GM19240 (cell line): ENCODE data around the gene CNN2.

ENCODE experiments used
- DNase-seq: peaks from one replicate; pipeline ENCODE4 v3.0.0; 2011; ENCODE audit warnings: low spot score; ENCODE audit not compliant: insufficient read length

CNN2 gene

DNA sequence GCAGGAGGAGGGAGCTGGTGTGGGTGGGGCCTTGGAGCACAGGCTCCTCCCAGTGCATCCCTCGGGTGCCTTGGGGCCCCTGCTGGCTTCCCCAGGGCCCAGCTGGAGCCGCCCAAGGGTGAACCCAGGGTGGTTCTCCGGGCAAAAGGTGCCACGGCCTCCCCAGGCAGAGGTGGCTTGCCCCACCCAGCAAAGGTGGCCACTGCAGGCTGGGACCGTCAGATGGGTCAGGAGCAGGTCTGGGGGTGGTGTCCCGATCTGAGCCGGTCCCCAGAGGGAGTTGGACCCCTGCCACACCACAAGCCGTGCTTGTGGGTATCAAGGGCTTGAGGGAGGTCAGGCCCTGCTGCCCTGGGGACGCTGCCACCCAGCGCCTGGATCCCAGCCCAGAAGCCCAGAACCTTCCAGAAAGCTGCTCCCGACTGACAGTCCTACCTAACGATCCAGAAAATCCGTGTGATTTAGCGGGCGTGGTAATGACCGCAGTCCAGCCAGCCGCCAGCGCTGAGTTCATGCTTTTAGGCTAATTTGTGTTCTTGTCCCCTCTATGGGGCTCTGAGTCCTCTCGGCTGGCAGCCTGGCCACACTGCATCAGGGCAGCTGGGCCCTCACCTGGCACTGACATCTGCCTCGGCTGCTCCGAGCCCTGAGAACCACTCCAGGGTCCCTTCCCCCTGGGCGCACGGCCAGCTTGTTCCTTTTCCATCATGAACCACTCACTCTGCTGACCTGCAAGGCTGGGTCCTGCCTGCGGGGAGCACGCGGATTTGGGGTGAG is 31.2 kb upstream of the CNN2 start:
- no peak for DNase-seq

DNA sequence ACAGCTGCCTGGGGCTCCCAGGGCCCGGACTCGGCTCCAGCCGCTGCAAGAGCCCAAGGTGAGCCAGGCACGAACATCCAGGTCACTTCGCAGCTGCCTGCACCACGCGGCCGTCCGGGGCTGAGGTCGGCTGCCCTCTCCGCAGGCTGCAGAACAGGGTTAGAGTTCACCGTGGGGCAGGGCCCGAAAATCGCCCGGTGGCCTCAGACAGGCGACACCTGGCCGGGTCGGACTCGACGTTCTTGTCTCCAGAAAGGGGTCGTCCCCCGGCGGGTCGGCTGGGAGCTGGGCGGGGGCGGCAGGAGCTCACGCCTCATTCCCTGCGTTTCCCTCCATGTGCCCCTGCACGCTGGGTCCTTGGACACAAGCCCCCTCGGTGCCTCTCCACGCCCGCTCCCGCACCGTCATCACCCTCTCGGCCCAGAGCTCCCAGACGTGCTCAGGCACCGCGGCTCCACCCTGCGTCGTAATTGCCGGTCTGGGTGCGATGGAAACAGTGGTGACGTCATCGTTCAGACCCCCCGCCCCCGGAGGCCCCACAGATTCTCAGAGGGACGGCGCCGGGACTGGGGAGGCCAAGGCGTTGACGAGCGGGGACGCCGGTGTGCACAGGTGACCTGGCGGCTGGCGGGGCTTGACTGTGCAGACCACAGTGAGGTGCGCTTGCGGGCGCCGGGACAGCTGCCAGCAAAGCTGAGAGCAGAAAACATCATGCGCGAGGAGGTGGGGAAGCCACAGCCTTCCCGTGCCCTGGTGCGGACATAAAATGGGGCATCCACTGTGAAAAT is 30.2 kb upstream of the CNN2 start:
- no peak for DNase-seq

DNA sequence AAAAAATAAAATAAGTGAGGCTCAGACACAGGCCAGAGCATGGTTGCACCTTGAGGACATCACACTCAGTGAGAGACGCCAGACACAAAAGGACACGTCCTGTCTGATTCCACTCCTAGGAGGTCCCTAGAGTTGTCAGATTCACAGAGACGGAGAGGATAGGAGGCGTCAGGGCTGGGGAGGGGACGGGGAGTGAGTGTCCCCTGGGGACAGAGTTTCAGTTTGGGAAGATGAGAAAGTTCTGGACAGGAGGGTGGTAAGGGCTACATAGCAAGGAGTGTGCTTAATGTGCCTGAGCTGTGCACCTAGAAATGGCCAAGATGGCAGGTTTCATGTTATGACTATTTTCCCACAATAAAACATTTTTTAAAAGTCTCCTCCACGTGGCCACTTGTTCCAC is 28.3 kb upstream of the CNN2 start:
- DNase-seq = no peak

DNA sequence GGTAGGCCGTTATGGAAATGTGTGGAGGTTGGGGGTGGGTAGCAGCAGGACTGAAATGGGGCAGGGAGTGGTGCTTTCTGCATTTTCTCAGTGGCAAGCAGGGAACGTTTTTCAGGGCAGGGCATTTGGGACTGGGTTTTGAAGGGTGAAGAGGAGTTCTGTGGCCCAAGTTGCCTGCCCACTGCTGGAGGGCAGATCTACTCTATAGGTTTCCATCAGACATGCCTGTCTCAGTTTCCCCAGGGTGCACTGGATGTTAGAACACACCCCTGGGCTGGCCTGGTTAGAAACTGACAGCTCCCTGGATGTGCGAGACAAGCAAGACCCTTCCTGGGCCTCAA is 27.1 kb upstream of the CNN2 start:
- DNase-seq = no peak

DNA sequence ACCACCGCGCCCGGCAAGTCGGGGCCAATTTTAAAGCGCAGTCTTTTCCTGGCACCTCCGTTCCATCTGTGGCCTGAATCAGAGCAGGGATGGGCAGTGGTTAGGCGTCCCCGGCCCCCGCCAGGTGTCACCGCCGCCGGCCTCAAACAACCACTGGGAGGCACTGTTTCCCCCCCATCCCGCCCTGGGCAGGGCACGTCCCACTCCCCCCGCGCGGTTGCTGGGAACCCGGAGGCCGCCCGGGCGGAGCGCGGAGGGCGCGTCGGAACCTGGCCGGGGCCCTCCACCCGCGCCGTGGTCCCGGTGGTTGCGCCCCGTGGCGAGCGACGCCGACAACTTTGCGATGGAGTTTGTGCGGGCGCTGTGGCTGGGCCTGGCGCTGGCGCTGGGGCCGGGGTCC is 26.3 kb upstream of the CNN2 start, which contains the start of gene GRIN3B:
GRIN3B (plus strand) TSS at position 325 of the 400 bp plus-strand sequence; CDS start at position 344, 19 bp downstream.
- peak; percentile 83 for DNase-seq

DNA sequence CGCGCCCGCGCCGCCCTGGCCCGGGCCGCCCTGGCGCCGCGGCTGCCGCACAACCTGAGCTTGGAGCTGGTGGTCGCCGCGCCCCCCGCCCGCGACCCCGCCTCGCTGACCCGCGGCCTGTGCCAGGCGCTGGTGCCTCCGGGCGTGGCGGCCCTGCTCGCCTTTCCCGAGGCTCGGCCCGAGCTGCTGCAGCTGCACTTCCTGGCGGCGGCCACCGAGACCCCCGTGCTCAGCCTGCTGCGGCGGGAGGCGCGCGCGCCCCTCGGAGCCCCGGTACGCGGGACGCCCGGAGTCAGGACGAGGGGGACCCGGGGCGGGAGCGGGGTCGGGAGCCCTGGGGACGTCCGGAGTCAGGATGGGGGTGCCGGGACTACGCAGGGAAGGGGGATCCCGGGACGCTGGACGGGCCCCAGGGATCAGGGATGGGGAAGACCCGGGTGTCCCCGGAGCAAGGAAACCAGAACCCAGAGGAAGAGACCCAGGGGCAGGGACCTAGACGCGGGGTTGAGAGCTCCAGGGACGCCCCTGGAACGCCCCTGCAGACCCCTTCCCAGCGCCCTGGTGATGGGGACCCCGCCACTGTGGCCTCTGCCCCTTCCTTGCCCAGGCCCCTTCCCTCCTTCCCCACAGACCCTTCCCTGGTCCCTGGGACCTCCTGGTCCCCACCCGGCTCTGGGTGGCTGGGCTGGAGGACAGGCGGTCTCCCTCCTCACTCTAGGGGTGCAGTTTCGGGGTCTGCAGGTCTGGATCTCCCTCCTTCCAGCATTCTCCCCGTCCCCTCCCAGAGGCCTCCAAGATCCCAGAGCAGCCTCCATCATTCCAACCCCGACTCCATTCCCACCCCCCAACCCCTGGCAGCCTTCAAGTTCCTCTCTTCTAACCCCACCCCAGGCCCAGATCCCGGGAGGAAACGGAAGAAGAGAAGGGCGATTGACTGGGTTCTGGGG is 25.5 kb upstream of the CNN2 start:
- no peak for DNase-seq

DNA sequence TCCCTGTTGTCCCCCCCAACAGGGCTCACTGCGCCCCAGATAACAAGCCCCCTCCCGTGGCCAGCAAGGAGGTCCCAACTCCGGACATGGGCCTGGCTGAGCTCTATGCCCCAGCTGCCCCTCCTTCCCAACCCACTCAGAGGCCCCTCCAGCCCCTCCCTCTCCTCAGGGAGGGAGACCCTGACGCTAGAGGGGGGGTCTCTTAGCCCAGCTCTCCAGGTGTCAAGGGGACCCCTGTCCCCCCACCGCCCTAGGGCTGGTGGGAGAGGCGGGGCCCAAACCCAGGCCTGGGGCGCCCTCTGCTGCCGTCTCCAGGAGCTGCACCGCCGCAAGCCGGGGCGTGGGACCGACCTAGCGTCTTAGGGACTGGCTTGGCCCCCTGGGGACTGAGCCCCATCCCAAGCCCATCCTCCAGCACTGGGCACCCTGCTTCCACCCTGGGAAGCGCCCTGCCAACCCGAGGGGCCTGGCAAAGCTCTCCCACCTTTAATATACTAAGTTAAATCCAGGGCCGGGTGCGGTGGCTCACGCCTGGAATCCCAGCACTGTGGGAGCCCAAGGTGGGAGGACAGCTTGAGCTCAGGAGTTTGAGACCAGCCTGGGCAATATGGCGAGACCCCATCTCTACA is 24.8 kb upstream of the CNN2 start:
- peak; percentile 94 for DNase-seq

DNA sequence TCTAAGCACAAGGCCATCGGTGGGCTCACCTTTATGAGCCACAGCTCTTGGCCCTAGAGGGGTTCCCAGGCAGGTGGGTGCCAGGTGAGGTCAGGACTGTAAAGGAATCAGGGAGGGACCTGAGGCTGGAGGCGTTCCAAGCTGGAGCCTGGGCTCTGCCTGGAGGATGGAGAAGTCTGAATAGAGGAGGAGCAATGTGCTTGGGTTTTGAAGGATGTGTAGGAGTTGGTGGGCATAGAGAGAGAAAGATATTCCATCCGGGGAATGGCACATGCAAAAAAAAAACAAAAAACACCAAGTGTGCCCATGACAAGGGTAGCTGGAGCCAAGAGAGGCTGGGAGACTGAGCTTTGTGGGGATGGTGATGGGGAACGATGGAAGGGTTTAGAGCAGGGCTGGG is 23.8 kb upstream of the CNN2 start:
- DNase-seq = no peak

DNA sequence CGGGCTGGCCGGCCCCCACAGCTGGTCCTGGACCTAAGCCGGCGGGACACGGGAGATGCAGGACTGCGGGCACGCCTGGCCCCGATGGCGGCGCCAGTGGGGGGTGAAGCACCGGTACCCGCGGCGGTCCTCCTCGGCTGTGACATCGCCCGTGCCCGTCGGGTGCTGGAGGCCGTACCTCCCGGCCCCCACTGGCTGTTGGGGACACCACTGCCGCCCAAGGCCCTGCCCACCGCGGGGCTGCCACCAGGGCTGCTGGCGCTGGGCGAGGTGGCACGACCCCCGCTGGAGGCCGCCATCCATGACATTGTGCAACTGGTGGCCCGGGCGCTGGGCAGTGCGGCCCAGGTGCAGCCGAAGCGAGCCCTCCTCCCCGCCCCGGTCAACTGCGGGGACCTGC is 23.1 kb upstream of the CNN2 start:
- no peak for DNase-seq

DNA sequence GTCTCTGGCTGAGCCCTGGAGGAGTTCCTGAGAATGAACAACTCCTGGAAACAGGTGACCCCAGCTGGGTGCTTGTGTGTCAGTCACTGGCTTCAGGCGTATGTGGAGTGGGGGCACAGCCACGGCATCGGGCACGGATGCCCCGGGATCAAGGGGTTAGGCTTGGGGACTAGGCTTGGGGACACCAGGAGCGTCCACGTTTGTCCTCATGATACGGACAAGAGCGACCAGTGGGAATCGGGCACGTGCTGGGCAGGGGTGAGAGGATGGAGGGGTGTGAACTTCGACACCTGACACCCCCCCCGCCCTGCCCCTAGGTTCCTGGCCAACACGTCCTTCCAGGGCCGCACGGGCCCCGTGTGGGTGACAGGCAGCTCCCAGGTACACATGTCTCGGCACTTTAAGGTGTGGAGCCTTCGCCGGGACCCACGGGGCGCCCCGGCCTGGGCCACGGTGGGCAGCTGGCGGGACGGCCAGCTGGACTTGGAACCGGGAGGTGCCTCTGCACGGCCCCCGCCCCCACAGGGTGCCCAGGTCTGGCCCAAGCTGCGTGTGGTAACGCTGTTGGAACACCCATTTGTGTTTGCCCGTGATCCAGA is 22.1 kb upstream of the CNN2 start:
- no peak for DNase-seq

DNA sequence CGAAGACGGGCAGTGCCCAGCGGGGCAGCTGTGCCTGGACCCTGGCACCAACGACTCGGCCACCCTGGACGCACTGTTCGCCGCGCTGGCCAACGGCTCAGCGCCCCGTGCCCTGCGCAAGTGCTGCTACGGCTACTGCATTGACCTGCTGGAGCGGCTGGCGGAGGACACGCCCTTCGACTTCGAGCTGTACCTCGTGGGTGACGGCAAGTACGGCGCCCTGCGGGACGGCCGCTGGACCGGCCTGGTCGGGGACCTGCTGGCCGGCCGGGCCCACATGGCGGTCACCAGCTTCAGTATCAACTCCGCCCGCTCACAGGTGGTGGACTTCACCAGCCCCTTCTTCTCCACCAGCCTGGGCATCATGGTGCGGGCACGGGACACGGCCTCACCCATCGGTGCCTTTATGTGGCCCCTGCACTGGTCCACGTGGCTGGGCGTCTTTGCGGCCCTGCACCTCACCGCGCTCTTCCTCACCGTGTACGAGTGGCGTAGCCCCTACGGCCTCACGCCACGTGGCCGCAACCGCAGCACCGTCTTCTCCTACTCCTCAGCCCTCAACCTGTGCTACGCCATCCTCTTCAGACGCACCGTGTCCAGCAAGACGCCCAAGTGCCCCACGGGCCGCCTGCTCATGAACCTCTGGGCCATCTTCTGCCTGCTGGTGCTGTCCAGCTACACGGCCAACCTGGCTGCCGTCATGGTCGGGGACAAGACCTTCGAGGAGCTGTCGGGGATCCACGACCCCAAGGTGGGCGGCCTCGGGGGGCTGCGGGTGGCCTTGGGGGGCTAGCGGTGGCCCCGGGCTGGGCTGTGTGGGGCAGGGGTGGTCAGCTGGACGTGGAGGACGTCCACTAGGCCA is 21.4 kb upstream of the CNN2 start:
- DNase-seq = no peak

DNA sequence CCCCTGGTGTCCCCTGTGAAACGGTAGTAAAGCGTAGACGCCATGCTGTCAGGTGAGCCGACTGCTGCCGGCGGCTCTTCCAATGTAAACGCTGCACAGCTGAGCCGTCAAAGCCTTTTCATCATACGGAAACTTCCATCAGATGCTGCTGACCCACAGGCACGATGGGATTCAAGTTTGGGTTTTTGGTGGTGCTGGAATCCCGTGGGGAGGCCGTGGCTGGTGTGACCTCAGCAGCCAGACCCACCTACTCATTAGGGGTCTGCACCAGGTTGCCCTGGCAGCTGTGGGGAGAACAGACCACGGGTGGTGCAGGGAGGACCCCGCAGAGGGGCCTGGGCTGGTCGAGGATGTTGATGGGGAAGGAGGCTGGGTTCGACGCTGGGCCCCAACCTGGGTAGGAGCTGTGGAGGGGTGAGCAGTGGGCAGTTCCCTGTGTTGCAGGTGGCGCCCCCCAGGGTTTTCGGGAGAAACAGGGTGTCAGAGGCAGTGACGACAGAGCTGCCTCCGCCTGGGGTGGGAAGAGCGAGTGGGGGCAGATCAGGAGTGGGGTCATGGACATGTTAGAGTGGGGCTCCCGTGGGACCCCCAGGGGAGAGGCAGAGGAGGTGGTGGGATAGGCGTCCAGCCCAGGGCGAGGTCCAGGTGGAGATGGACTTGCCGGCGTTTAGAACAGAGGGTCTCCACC is 19.6 kb upstream of the CNN2 start:
- no peak for DNase-seq

DNA sequence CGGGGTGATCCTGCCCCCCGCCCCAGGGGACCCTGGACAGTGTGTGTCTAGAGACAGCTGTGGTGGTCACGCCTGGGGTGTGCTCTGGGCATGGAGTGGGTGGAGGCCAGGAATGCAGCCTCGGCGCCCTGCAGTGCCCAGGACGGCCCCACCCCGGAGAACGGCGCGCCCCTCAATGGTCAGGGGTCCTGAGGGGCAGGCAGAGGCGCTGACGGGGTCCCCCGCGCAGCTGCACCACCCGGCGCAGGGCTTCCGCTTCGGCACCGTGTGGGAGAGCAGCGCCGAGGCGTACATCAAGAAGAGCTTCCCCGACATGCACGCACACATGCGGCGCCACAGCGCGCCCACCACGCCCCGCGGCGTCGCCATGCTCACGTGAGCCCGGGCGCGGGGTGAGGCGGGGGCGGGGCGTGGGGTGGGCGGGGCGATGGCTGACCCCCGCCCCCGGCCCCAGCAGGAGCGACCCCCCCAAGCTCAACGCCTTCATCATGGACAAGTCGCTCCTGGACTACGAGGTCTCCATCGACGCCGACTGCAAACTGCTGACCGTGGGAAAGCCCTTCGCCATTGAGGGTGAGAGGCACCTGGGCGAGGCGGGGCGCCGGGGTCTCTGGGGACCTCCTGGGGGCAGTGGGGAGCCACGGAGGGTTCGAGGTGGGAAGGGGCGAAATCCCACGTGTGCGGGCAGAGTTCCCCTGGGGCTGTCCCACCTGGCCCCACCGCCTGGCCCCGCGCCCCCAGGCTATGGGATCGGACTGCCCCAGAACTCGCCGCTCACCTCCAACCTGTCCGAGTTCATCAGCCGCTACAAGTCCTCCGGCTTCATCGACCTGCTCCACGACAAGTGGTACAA is 18.8 kb upstream of the CNN2 start:
- DNase-seq = no peak

DNA sequence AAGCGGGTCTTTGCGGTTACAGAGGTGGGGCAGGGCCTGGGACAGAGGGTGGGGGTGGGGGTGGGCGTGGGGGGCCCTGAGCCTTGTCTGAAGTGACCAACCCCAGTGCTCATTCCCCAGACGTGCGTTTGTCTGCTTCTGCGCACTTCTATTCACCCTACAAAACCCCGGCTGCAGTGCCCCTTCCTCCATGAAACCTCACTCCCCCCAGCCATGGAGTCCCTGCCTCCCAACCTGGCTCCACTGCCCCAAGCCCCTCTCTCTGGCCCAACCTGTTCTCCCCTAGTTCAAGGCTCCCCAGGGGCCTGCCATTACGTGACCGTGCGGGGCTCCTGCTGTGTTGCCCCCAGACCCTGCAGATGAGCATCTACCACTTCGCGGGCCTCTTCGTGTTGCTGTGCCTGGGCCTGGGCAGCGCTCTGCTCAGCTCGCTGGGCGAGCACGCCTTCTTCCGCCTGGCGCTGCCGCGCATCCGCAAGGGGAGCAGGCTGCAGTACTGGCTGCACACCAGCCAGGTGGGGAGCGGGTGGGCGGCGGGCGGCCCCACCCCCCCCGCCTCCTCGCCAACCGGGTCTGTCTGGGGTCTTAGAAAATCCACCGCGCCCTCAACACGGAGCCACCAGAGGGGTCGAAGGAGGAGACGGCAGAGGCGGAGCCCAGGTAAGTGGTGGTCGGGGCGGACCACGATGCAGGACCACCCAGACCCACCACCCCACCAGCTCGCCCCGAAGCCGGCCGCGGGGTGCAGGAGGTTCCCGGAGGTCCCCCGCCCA is 18.0 kb upstream of the CNN2 start:
- DNase-seq = no peak

DNA sequence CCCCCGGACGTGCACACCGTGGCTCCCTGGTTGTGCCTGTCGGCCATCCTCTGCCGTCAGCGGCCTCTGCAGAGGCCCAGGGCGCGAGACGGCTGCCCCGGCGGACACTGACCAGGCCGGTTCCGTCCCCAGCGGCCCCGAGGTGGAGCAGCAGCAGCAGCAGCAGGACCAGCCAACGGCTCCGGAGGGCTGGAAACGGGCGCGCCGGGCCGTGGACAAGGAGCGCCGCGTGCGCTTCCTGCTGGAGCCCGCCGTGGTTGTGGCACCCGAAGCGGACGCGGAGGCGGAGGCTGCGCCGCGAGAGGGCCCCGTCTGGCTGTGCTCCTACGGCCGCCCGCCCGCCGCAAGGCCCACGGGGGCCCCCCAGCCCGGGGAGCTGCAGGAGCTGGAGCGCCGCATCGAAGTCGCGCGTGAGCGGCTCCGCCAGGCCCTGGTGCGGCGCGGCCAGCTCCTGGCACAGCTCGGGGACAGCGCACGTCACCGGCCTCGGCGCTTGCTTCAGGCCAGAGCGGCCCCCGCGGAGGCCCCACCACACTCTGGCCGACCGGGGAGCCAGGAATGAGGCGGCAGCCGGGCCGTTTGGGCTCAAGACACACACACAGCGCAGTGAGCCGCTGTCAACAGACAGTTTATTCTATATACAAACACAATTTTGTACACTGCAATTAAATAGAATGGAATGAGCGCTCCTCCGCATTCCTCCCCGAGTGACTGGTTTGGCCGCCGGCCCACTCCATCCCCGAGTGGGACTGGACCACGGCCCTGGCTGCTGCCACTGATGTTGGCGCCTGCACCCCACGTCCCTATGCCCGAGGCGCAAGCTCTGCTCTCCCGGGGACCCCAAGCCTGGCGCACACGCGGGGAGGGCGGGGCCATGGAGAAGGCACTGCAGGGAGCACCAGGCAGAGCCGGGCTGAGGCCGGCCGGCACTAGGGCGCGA is 17.1 kb upstream of the CNN2 start:
- no peak for DNase-seq

DNA sequence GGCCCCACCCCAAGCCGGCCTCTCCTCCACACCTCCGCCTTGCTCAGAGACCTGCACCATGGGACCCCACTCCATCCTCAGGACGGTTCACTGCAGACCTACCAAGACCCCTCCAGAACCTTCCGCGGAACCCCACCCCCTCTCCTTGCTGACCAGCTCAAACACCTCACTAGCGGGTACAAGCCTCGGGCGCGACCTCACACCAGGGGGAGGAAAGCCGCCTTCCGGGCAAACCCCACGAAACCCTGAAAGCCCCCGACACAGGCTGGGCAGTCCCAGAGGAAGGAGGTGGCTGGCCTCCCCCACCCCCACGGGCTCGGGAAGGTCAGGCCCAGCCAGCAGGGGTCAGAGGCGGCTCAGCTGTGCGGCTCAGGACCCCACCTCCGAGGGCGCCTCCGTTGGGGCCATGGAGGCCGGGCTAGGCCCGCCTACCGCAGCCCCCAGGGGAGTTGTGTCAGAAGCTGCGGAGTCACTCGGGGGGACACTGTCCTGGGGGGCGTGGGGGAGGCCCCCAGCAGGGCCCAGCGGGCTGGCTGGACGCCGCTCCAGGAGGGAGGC is 16.3 kb upstream of the CNN2 start:
- no peak for DNase-seq
